SK-N-MC (cell line): ENCODE results near the gene KLHL33.
A peak's percentile ranks its signal among the peaks of the same experiment; 100 is the strongest.

Experiments
- DNase-seq: peaks from one replicate; pipeline ENCODE4 v3.0.0-alpha.2; 2011; ENCODE audit warnings: low read depth, low spot score
- H3K27ac ChIP-seq: fragments of 200-600 bp; sonication (generic); 2 replicates; pipeline ENCODE4 v1.5.1; 2016; ENCODE audit warnings: mixed run types
- H3K36me3 ChIP-seq: fragments of 200-600 bp; sonication (generic); 2 replicates; pipeline ENCODE4 v1.6.1; 2017; ENCODE audit warnings: antibody characterized with exemption, low read length, mixed read lengths; ENCODE audit not compliant: insufficient read depth
- H3K4me3 ChIP-seq: fragments of 200-600 bp; sonication (generic); 2 replicates; pipeline ENCODE4 v1.5.1; 2016
- H3K9ac ChIP-seq: fragments of 200-600 bp; sonication (generic); 2 replicates; pipeline ENCODE4 v1.8.0; 2017; ENCODE audit warnings: mixed run types, mixed read lengths; ENCODE audit not compliant: insufficient read length
- H3K9me3 ChIP-seq: fragments of 200-600 bp; sonication (generic); 2 replicates; pipeline ENCODE4 v1.6.1; 2017; ENCODE audit warnings: low read depth, mild to moderate bottlenecking, antibody characterized with exemption, low read length, moderate library complexity, mixed read lengths
- EZH2 ChIP-seq: fragments of 200-600 bp; sonication (generic); IDR thresholded peaks from one replicate; pipeline ENCODE4 v1.6.1; 2017; ENCODE audit warnings: antibody characterized with exemption
- FOXP2 ChIP-seq: optimal IDR thresholded peaks from 2 replicates; pipeline ENCODE3; 2011; ENCODE audit warnings: mild to moderate bottlenecking, moderate library complexity; ENCODE audit not compliant: insufficient read depth; ENCODE audit errors: extremely low read length, control extremely low read depth
- POLR2AphosphoS5 ChIP-seq: IDR thresholded peaks from 2 replicates; pipeline ENCODE4 v1.6.1; 2012; ENCODE audit warnings: mild to moderate bottlenecking, low read depth, low read length, borderline replicate concordance

The KLHL33 gene

GRCh38 chr14:20412411-20412810, 23.6 kb downstream of the KLHL33 start:
- no peaks in the 10 kb centered on the region for H3K9me3 ChIP-seq
- H3K27ac ChIP-seq: no peak overlapping the region
- peak overlapping the region; percentile 79 for H3K9ac ChIP-seq
- peaks cover 3% of the 10 kb centered on the region; the same call in 1 of the 2 replicates for H3K36me3 ChIP-seq
- TF ChIP-seq FOXP2 (no peak), EZH2 (no peak), POLR2AphosphoS5 (no peak)
- DNase-seq: no peak
- H3K4me3 ChIP-seq: peak overlapping the region; percentile 87

DNA sequence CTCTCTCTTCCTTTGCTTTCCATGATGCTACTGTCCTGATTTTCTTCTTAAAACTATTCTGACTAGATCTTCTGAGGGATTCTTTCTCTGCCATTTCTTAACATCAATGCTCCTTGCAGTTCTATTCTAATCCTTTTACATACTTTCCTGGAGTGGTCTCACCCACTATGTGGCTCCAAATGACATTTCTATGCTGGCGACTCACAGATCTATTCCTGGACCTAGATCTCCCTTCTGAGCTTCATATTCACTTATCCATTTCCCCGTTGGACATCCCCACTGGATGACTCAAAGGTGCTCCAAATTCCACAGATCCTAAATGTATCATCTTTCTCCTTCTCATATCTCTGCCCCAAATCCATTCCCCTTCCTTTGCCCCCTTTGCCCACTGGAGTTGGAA, 26.7 kb downstream of the KLHL33 start:
- no peak overlapping the region for H3K27ac ChIP-seq
- H3K9me3 ChIP-seq: no peaks in the 10 kb centered on the region
- no peak overlapping the region for H3K4me3 ChIP-seq
- peaks cover 3% of the 10 kb centered on the region; the same call in 1 of the 2 replicates for H3K36me3 ChIP-seq
- DNase-seq: no peak
- H3K9ac ChIP-seq: peak overlapping the region; percentile 15
- no peak for TF ChIP-seq FOXP2
- no peak for TF ChIP-seq POLR2AphosphoS5
- TF ChIP-seq EZH2: no peak

GRCh38 chr14:20403521-20403920, 32.4 kb downstream of the KLHL33 start:
- no peak overlapping the region for H3K4me3 ChIP-seq
- H3K36me3 ChIP-seq: peaks cover 5% of the 10 kb centered on the region; the same call in 1 of the 2 replicates
- no peaks in the 10 kb centered on the region for H3K9me3 ChIP-seq
- H3K9ac ChIP-seq: no peak overlapping the region
- TF ChIP-seq FOXP2 (no peak), POLR2AphosphoS5 (no peak), EZH2 (no peak)
- DNase-seq: no peak
- no peak overlapping the region for H3K27ac ChIP-seq

DNA sequence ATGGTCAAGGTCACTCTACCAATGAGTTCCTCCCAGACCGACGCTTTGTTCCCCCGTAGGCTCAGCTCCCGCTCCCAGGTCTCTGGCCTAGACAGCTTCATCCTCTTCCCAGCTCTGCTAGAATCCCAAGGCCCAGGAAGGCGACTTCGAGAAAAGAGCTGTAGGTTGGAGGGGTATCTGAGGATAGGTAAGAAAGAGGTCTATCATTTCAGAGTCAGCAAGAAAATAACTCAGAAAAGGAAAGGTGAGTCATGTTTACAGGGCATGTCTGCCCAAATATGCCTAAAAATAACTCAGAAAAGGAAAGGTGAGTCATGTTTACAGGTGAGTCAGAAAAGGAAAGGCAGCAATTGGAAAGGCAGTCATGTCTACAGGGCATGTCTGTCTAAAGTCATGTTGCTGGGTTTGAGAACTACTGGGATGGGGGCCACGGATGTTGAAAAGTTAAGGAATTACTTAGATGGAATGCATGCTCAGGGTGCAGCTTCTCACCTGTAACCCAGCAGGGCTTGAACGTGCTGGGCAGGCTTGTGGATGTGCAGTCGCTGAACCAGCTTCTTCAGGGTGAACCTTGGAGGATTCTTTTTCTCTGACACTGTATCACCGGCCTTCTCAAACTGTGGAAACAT, 34.9 kb downstream of the KLHL33 start:
- TF ChIP-seq FOXP2 (no peak), POLR2AphosphoS5 (no peak), EZH2 (no peak)
- Histone ChIP-seq H3K4me3 (no peak overlapping the region), H3K36me3 (0 out of 2 replicates have a peak, but pooled peaks cover 2% of the 10 kb centered on the region), H3K9me3 (no peaks in the 10 kb centered on the region), H3K9ac (no peak overlapping the region), H3K27ac (no peak overlapping the region)
- no peak for DNase-seq

- TF ChIP-seq EZH2: no peak
- no peak for TF ChIP-seq FOXP2
- H3K4me3 ChIP-seq: no peak overlapping the region
- DNase-seq: no peak
- H3K36me3 ChIP-seq: 0 out of 2 replicates have a peak, but pooled peaks cover 2% of the 10 kb centered on the region
- H3K27ac ChIP-seq: no peak overlapping the region
- H3K9me3 ChIP-seq: no peaks in the 10 kb centered on the region
- H3K9ac ChIP-seq: no peak overlapping the region
These were observed 35.4 kb downstream of the KLHL33 start for GRCh38 chr14:20400589-20400964.

- H3K9ac ChIP-seq: no peak overlapping the region
- TF ChIP-seq POLR2AphosphoS5 (no peak), EZH2 (no peak), FOXP2 (no peak)
- DNase-seq: no peak
- no peaks in the 10 kb centered on the region for H3K9me3 ChIP-seq
- 0 out of 2 replicates have a peak, but pooled peaks cover 2% of the 10 kb centered on the region for H3K36me3 ChIP-seq
- H3K4me3 ChIP-seq: no peak overlapping the region
- no peak overlapping the region for H3K27ac ChIP-seq
These were observed 38.5 kb downstream of the KLHL33 start for GRCh38 chr14:20397511-20397910.

- Histone ChIP-seq H3K9ac (no peak overlapping the region), H3K9me3 (no peaks in the 10 kb centered on the region), H3K36me3 (no peaks in the 10 kb centered on the region; the same call in 1 of the 2 replicates), H3K27ac (no peak overlapping the region), H3K4me3 (no peak overlapping the region)
- TF ChIP-seq FOXP2 (no peak), EZH2 (no peak), POLR2AphosphoS5 (no peak)
- no peak for DNase-seq
These were observed 44.5 kb downstream of the KLHL33 start for GRCh38 chr14:20391505-20391904.

DNA sequence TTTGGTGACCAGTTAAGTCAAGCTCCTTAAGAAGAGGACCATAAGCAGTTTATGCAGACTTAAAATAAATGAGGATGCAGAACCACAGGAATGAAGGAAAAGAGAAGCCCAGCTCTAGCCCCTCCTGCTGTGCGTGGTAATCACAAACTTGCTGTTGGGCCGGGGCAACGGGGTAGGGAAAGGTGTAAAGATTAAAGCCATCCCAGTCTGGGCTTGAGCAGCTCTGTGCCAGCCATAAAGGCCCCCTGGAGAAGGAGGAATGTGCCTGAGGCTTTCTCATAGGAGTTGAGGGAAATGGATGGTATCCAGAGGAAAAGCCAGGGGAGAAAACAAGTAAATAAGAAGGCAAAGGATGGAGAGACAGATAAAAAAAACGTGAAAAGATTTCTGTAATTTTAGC, 47.8 kb downstream of the KLHL33 start:
- Histone ChIP-seq H3K9me3 (no peaks in the 10 kb centered on the region), H3K9ac (no peak overlapping the region), H3K27ac (peak overlapping the region; percentile 50; the same call in 1 of the 2 replicates), H3K4me3 (no peak overlapping the region), H3K36me3 (no peaks in the 10 kb centered on the region; the same call in 1 of the 2 replicates)
- no peak for TF ChIP-seq EZH2
- DNase-seq: no peak

GRCh38 chr14:20387576-20387975, 48.4 kb downstream of the KLHL33 start:
- no peak overlapping the region for H3K9ac ChIP-seq
- H3K9me3 ChIP-seq: no peaks in the 10 kb centered on the region
- H3K4me3 ChIP-seq: no peak overlapping the region
- no peak overlapping the region for H3K27ac ChIP-seq
- TF ChIP-seq FOXP2 (no peak), POLR2AphosphoS5 (no peak), EZH2 (no peak)
- H3K36me3 ChIP-seq: no peaks in the 10 kb centered on the region; the same call in 1 of the 2 replicates
- no peak for DNase-seq
